AG04449 (cell line): ENCODE data around the gene NAA35.

Experiments
- CTCF ChIA-PET: fragments of 350-600 bp; formaldehyde crosslinking; extraction: SDS; loops from one replicate; lab custom pipeline; 2021; ENCODE audit warnings: antibody characterized with exemption; lab: Yijun Ruan, JAX
- POLR2A ChIA-PET: fragments of 400-600, 350-600 bp; formaldehyde crosslinking; extraction: SDS; loops from one replicate; lab custom pipeline; 2020; ENCODE audit warnings: antibody characterized with exemption, inconsistent platforms; lab: Yijun Ruan, JAX
- DNase-seq: peaks from one replicate; pipeline ENCODE4 v3.0.0-alpha.2; 2010; ENCODE audit warnings: low read depth, low spot score
- H3K4me3 ChIP-seq: 2 replicates; pipeline ENCODE4 v1.5.1; 2011; ENCODE audit warnings: low read depth, mild to moderate bottlenecking, control low read depth, low read length
- CTCF ChIP-seq: IDR thresholded peaks from one replicate; pipeline ENCODE4 v1.5.1; 2011; ENCODE audit warnings: mild to moderate bottlenecking, moderate library complexity, low read length, control low read depth, inconsistent platforms; ENCODE audit not compliant: insufficient read depth; ENCODE audit errors: missing control alignments

NAA35 gene

GRCh38 chr9:86005253-86005775 lies 64.4 kb downstream of the NAA35 start:
- no peak for DNase-seq
- POLR2A ChIA-PET = no interaction called here
- CTCF ChIA-PET = no interaction called here
- no peak overlapping the region for H3K4me3 ChIP-seq
- no peak for TF ChIP-seq CTCF

GRCh38 chr9:86009133-86009532 lies 68.2 kb downstream of the NAA35 start:
- TF ChIP-seq CTCF = no peak
- H3K4me3 ChIP-seq = no peak overlapping the region
- POLR2A ChIA-PET = no interaction called here
- no peak for DNase-seq
- CTCF ChIA-PET = no interaction called here

- ChIA-PET POLR2A (no interaction called here), CTCF (no interaction called here)
- DNase-seq = no peak
- TF ChIP-seq CTCF = no peak
- no peak overlapping the region for H3K4me3 ChIP-seq
Measured at GRCh38 chr9:86020731-86021130, 79.8 kb downstream of the NAA35 start.

GRCh38 chr9:86021166-86021565 lies 80.2 kb downstream of the NAA35 start:
- no peak for DNase-seq
- no peak for TF ChIP-seq CTCF
- CTCF ChIA-PET = no interaction called here
- H3K4me3 ChIP-seq = no peak overlapping the region
- POLR2A ChIA-PET = no interaction called here

GRCh38 chr9:86022687-86023266 lies 81.8 kb downstream of the NAA35 start:
- no peak for TF ChIP-seq CTCF
- DNase-seq = no peak
- H3K4me3 ChIP-seq = no peak overlapping the region
- POLR2A ChIA-PET = no interaction called here
- CTCF ChIA-PET = interaction anchor here (0.6 to 1.8 kb wide), 3 partner anchors 10 to 177 kb away, joined by 3 to 5 read pairs (median 4); no protein-coding TSS in a partner anchor

GRCh38 chr9:86027767-86028166 lies 86.8 kb downstream of the NAA35 start:
- no peak for DNase-seq
- no peak overlapping the region for H3K4me3 ChIP-seq
- POLR2A ChIA-PET = no interaction called here
- TF ChIP-seq CTCF = no peak
- CTCF ChIA-PET = no interaction called here
